ENCODE results near the gene FGF1.
A peak's percentile ranks its signal among the peaks of the same experiment; 100 is the strongest.

Gene FGF1

GRCh38 chr5:142576303-142576702 is 109.6 kb downstream of the FGF1 start:
- no peak for DNase-seq (ENCODE audit: low read depth)

- no peak for DNase-seq (ENCODE audit: low read depth)
These were observed 113.9 kb downstream of the FGF1 start for GRCh38 chr5:142572006-142572405.

- DNase-seq (ENCODE audit: low read depth): no peak
These were observed 114.5 kb downstream of the FGF1 start for GRCh38 chr5:142571371-142571770.

- DNase-seq (ENCODE audit: low read depth): no peak
These were observed 116.0 kb downstream of the FGF1 start for GRCh38 chr5:142569905-142570304.

GRCh38 chr5:142568996-142569335 is 116.9 kb downstream of the FGF1 start:
- no peak for DNase-seq (ENCODE audit: low read depth)

- DNase-seq (ENCODE audit: low read depth): no peak
These were observed 117.5 kb downstream of the FGF1 start for GRCh38 chr5:142568283-142568995.

GRCh38 chr5:142561486-142562097 is 124.3 kb downstream of the FGF1 start:
- DNase-seq (ENCODE audit: low read depth): no peak

GRCh38 chr5:142561029-142561428 is 124.9 kb downstream of the FGF1 start:
- no peak for DNase-seq (ENCODE audit: low read depth)

GRCh38 chr5:142552107-142552506 is 133.8 kb downstream of the FGF1 start:
- DNase-seq (ENCODE audit: low read depth): no peak

GRCh38 chr5:142551338-142552067 is 134.4 kb downstream of the FGF1 start:
- DNase-seq (ENCODE audit: low read depth): no peak

GRCh38 chr5:142550471-142550870 is 135.4 kb downstream of the FGF1 start:
- no peak for DNase-seq (ENCODE audit: low read depth)

- no peak for DNase-seq (ENCODE audit: low read depth)
These were observed 136.1 kb downstream of the FGF1 start for GRCh38 chr5:142549834-142550233.

GRCh38 chr5:142548739-142549275 is 137.1 kb downstream of the FGF1 start:
- DNase-seq (ENCODE audit: low read depth): peak; percentile 6

GRCh38 chr5:142547445-142548380 is 138.2 kb downstream of the FGF1 start:
- no peak for DNase-seq (ENCODE audit: low read depth)

- no peak for DNase-seq (ENCODE audit: low read depth)
These were observed 140.1 kb downstream of the FGF1 start for GRCh38 chr5:142545650-142546322.

- no peak for DNase-seq (ENCODE audit: low read depth)
These were observed 140.8 kb downstream of the FGF1 start for GRCh38 chr5:142544946-142545649.

- DNase-seq (ENCODE audit: low read depth): no peak
These were observed 141.7 kb downstream of the FGF1 start for GRCh38 chr5:142544071-142544753.

GRCh38 chr5:142542906-142543305 is 143.0 kb downstream of the FGF1 start:
- no peak for DNase-seq (ENCODE audit: low read depth)
